Endodermal cell (in vitro differentiated cells): ENCODE measurements around the gene RADIL. TPM values are rescaled to one million over a fixed set of nuclear protein-coding genes. Genes with fewer than 3 reads are reported as not detected.

Source experiments
- DNase-seq: peaks from one replicate; pipeline ENCODE4 v3.0.0-alpha.2; 2017
- H3K27ac ChIP-seq: 2 replicates; pipeline ENCODE4 v1.5.1; 2013; ENCODE audit warnings: mild to moderate bottlenecking, low read depth, low read length, moderate library complexity
- H3K27me3 ChIP-seq: 2 replicates; pipeline ENCODE4 v1.6.1; 2013; ENCODE audit warnings: mild to moderate bottlenecking, low read length, moderate library complexity; ENCODE audit not compliant: insufficient read depth, control insufficient read depth, poor library complexity, severe bottlenecking
- H3K36me3 ChIP-seq: 2 replicates; pipeline ENCODE4 v1.7.0; 2013; ENCODE audit warnings: mild to moderate bottlenecking, low read length, moderate library complexity; ENCODE audit not compliant: control insufficient read depth, insufficient read depth
- H3K4me1 ChIP-seq: one replicate; pipeline ENCODE4 v1.7.0; 2013; ENCODE audit warnings: low read length; ENCODE audit not compliant: control insufficient read depth, insufficient read depth
- H3K4me3 ChIP-seq: 2 replicates; pipeline ENCODE4 v1.5.1; 2013; ENCODE audit warnings: mild to moderate bottlenecking, low read length, moderate library complexity
- H3K9ac ChIP-seq: 2 replicates; pipeline ENCODE4 v1.6.1; 2013; ENCODE audit warnings: mild to moderate bottlenecking, low read length, moderate library complexity; ENCODE audit not compliant: poor library complexity, severe bottlenecking; ENCODE audit errors: extremely low read depth
- H3K9me3 ChIP-seq: 2 replicates; pipeline ENCODE4 v1.6.1; 2013; ENCODE audit warnings: mild to moderate bottlenecking, low read length, moderate library complexity; ENCODE audit not compliant: control insufficient read depth
- H3K27ac Mint-ChIP-seq: 2 replicates; pipeline ENCODE4 v1.8.0; 2020; ENCODE audit warnings: mixed read lengths
- H3K27me3 Mint-ChIP-seq: 2 replicates; pipeline ENCODE4 v1.8.0; 2021; ENCODE audit warnings: mild to moderate bottlenecking, mixed read lengths; ENCODE audit not compliant: insufficient read depth
- H3K36me3 Mint-ChIP-seq: 2 replicates; pipeline ENCODE4 v1.8.0; 2020; ENCODE audit warnings: low read depth, mixed read lengths
- H3K4me1 Mint-ChIP-seq: 2 replicates; pipeline ENCODE4 v1.8.0; 2020; ENCODE audit warnings: mixed read lengths
- H3K4me3 Mint-ChIP-seq: 2 replicates; pipeline ENCODE4 v1.8.0; 2020; ENCODE audit warnings: mild to moderate bottlenecking, moderate library complexity, mixed read lengths
- H3K9me3 Mint-ChIP-seq: 2 replicates; pipeline ENCODE4 v1.8.0; 2020; ENCODE audit warnings: mild to moderate bottlenecking, mixed read lengths
- WGBS, 2 experiments: methylation state at CpG; one replicate each; pipeline versions ENCODE4 v1.1.5 to v1.1.7; 2013; ENCODE audit warnings: missing lambda C conversion rate in 2 of 2, mixed read lengths in 1 of 2; ENCODE audit not compliant: insufficient coverage in 1 of 2, insufficient read length in 1 of 2; 5-methylcytosine and 5-hydroxymethylcytosine counted together
- total RNA-seq, 2 donors: library from RNA; stranded (reverse); fragmentation: NEBNext Ultra II Directional in 1 of 2; extraction: Animal tissue kit (Norgen Biotek cat#: 25700) in 1 of 2; gene quantifications; 2 replicates in 1 of 2; 3 replicates in 1 of 2; pipeline ENCODE4 v1.2.1, GENCODE V29; 2021
- TF ChIP-seq, protein P1 (sequence below): fragments of 200-600 bp; sonication (generic); conservative IDR thresholded peaks from 2 replicates; pipeline ENCODE4 v1.5.0; 2021; ENCODE audit warnings: antibody characterized with exemption, mild to moderate bottlenecking

RADIL gene
- total RNA-seq, 2 donors from 2014 or later = 34.9 to 47.6 TPM

DNA sequence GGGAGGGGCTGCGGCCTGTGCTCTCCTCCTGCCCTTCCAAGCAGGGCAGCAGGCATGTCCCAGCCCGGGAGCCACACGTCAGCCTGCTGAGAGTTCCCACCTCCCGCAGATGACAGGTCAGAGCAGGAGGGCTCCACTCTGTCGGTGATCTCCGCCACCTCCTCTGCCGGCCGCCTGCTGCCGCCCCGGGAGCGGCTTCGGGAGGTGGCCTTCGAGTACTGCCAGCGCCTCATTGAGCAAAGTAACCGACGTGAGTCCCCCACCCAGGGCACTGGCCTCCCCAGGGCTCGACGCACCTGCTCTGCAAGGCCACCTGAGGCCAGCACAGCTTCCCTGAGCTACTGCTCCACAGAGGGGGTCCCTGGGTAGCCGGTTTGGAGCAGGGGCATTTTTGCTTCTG, 98.7 kb downstream of the RADIL start:
- no peak overlapping the region for H3K27ac Mint-ChIP-seq
- no peaks in the 10 kb centered on the region for H3K27me3 ChIP-seq

DNA sequence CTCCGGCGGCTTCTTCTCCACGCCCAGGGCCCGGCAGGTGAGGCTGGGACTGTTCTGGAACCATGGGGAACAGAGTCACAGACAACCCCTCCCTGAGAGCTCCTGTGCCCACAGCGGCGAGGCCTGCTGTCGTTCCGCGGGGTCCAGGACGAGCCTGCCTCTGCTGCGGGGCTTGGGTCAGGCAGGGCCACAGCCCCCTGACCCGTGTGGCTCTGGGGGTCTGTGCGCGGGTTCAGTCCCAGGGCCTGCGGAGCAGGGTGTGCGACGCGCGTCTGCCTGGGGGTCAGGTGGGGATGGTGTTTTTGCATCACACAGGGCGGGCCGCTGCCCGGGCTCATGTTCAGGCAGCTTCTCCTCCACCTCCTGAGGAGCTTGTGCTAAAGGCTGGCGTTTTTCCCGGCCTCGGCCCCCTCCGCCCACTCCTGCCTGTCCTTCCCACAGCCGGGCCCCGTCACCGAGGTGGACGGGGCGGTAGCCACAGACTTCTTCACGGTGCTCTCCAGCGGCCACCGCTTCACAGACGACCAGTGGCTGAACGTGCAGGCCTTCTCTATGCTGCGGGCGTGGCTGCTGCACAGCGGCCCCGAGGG, 99.7 kb downstream of the RADIL start:
- Mint-ChIP-seq H3K4me3 (no peak overlapping the region), H3K27ac (no peak overlapping the region), H3K27me3 (no peaks in the 10 kb centered on the region), H3K36me3 (peaks cover 31% of the 10 kb centered on the region), H3K9me3 (no peaks in the 10 kb centered on the region), H3K4me1 (no peaks in the 10 kb centered on the region)
- Histone ChIP-seq H3K9me3 (no peaks in the 10 kb centered on the region), H3K9ac (no peak overlapping the region), H3K27ac (no peak overlapping the region), H3K36me3 (peaks cover 39% of the 10 kb centered on the region), H3K4me3 (no peak overlapping the region), H3K27me3 (no peaks in the 10 kb centered on the region), H3K4me1 (no peaks in the 10 kb centered on the region)
- DNase-seq = no peak
- WGBS, 2 experiments = 93 to 94% methylated on average over 9 to 40 of the region's 40 CpGs
- TF ChIP-seq, protein P1, sequence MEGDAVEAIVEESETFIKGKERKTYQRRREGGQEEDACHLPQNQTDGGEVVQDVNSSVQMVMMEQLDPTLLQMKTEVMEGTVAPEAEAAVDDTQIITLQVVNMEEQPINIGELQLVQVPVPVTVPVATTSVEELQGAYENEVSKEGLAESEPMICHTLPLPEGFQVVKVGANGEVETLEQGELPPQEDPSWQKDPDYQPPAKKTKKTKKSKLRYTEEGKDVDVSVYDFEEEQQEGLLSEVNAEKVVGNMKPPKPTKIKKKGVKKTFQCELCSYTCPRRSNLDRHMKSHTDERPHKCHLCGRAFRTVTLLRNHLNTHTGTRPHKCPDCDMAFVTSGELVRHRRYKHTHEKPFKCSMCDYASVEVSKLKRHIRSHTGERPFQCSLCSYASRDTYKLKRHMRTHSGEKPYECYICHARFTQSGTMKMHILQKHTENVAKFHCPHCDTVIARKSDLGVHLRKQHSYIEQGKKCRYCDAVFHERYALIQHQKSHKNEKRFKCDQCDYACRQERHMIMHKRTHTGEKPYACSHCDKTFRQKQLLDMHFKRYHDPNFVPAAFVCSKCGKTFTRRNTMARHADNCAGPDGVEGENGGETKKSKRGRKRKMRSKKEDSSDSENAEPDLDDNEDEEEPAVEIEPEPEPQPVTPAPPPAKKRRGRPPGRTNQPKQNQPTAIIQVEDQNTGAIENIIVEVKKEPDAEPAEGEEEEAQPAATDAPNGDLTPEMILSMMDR = no peak

More for the DNA sequence above, 98.7 kb downstream of the RADIL start:
- TF ChIP-seq, protein P1 = no peak
- H3K36me3 ChIP-seq = peaks cover 40% of the 10 kb centered on the region
- H3K4me1 ChIP-seq = no peaks in the 10 kb centered on the region
- H3K27me3 Mint-ChIP-seq = no peaks in the 10 kb centered on the region
- H3K9me3 ChIP-seq = no peaks in the 10 kb centered on the region
- no peak overlapping the region for H3K4me3 ChIP-seq
- no peak overlapping the region for H3K9ac ChIP-seq
- H3K9me3 Mint-ChIP-seq = no peaks in the 10 kb centered on the region
- WGBS, 2 experiments = 95 to 97% methylated on average over 15 to 19 of the region's 19 CpGs
- DNase-seq = no peak
- no peaks in the 10 kb centered on the region for H3K4me1 Mint-ChIP-seq
- H3K4me3 Mint-ChIP-seq = no peak overlapping the region
- H3K27ac ChIP-seq = no peak overlapping the region
- H3K36me3 Mint-ChIP-seq = peaks cover 31% of the 10 kb centered on the region

DNA sequence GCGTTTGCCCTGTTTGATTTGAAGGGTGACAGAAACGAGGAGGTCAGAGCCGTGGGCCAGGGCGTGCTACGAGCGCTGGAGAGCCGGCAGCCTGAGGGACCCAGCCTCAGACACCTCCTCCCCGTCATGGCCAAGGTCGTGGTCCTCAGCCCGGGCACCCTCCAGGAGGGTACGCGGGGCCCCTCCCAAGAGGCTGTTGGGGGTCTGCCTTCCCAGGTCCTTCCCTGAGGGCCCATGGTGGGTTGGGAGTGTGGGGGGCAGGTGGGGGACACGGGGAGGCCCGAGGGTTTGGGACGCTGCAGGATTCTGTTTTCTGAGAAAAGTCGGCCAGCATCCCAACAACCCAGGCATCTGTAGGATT, 100.2 kb downstream of the RADIL start:
- TF ChIP-seq, protein P1 = no peak
- Histone ChIP-seq H3K27me3 (no peaks in the 10 kb centered on the region), H3K27ac (no peak overlapping the region), H3K36me3 (peaks cover 39% of the 10 kb centered on the region), H3K9me3 (no peaks in the 10 kb centered on the region), H3K9ac (no peak overlapping the region), H3K4me1 (no peaks in the 10 kb centered on the region), H3K4me3 (no peak overlapping the region)
- peaks cover 32% of the 10 kb centered on the region for H3K36me3 Mint-ChIP-seq
- H3K9me3 Mint-ChIP-seq = no peaks in the 10 kb centered on the region
- no peak for DNase-seq
- no peak overlapping the region for H3K4me3 Mint-ChIP-seq
- 93 to 100% methylated on average over 3 to 16 of the region's 16 CpGs for WGBS, 2 experiments
- H3K27me3 Mint-ChIP-seq = no peaks in the 10 kb centered on the region
- H3K4me1 Mint-ChIP-seq = no peaks in the 10 kb centered on the region
- no peak overlapping the region for H3K27ac Mint-ChIP-seq
